ENCODE measurements around the gene GNA15. TPM values are rescaled to one million over a fixed set of nuclear protein-coding genes. Genes with fewer than 3 reads are reported as not detected.

Gene GNA15
- total and polyA plus RNA-seq, 2 of the 8 experiments (the other 6 are each of a cell fraction or from before 2014, with no cell fraction given) = 0.26 to 0.45 TPM

DNA sequence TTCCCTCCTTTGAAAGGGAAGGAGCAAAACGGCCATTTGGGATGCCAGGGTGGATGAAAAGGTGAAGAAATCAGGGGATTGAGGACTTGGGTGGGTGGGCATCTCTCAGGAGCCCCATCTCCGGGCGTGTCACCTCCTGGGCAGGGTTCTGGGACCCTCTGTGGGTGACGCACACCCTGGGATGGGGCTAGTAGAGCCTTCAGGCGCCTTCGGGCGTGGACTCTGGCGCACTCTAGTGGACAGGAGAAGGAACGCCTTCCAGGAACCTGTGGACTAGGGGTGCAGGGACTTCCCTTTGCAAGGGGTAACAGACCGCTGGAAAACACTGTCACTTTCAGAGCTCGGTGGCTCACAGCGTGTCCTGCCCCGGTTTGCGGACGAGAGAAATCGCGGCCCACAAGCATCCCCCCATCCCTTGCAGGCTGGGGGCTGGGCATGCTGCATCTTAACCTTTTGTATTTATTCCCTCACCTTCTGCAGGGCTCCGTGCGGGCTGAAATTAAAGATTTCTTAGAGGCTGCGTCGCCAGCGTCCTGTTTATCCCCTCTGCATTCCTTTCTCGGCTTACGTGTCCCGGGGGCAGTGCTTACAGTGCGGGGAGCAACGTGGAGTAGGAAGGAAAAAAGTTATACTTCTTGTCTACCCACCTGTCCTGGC is 27.5 kb downstream of the GNA15 start (continued):
- TF ChIP-seq RXRA (IDR thresholded peaks at IDR 0.05; ENCODE audit: insufficient read depth, low read depth, low read length) (no peak), ASH2L (IDR thresholded peaks at IDR 0.05; ENCODE audit: low read length) (no peak), EP300 (IDR thresholded peaks at IDR 0.05; ENCODE audit: borderline replicate concordance in 1 of 2, low read depth in 2 of 2, low read length in 2 of 2) (no peak), POLR2A (IDR thresholded peaks at IDR 0.05; ENCODE audit: control extremely low read depth in 1 of 2, low read depth in 2 of 2, low read length in 2 of 2) (no peak), CEBPB (IDR thresholded peaks at IDR 0.05; ENCODE audit: low read depth, low read length) (no peak), GTF2F1 (IDR thresholded peaks at IDR 0.05; ENCODE audit: borderline replicate concordance, low read depth, low read length) (no peak), POLR2AphosphoS5 (IDR thresholded peaks at IDR 0.05; ENCODE audit: low read depth, low read length) (no peak)
